T1000 (cell line): ENCODE data around the gene ARHGAP32.
"Not testable (repeated sequence)": the region's sequence is repeated elsewhere in the genome, so short reads cannot be mapped to it uniquely, and the experiment has no call there.

ENCODE experiments used
- DNase-seq: peaks from one replicate; lab custom pipeline; 2025; ENCODE audit warnings: mixed read lengths; lab: John Stamatoyannopoulos, UW

ARHGAP32 gene

GRCh38 chr11:128933481-128934178 lies 258.5 kb downstream of the ARHGAP32 start:
- no peak for DNase-seq

- DNase-seq, result no peak
Observed at GRCh38 chr11:128931668-128932067, 260.5 kb downstream of the ARHGAP32 start.

GRCh38 chr11:128931066-128931465 lies 261.1 kb downstream of the ARHGAP32 start:
- no peak for DNase-seq

- DNase-seq, result no peak
Observed at GRCh38 chr11:128929991-128930390, 262.1 kb downstream of the ARHGAP32 start.

- no peak for DNase-seq
Observed at GRCh38 chr11:128929468-128929867, 262.7 kb downstream of the ARHGAP32 start.

GRCh38 chr11:128928400-128928799 lies 263.7 kb downstream of the ARHGAP32 start:
- no peak for DNase-seq

- DNase-seq, result no peak
Observed at GRCh38 chr11:128927683-128928336, 264.3 kb downstream of the ARHGAP32 start.

GRCh38 chr11:128927108-128927461 lies 265.0 kb downstream of the ARHGAP32 start:
- no peak for DNase-seq

GRCh38 chr11:128926437-128927107 lies 265.6 kb downstream of the ARHGAP32 start:
- no peak for DNase-seq

- no peak for DNase-seq
Observed at GRCh38 chr11:128926000-128926399, 266.1 kb downstream of the ARHGAP32 start.

GRCh38 chr11:128925250-128925600 lies 266.9 kb downstream of the ARHGAP32 start:
- no peak for DNase-seq

GRCh38 chr11:128924510-128925249 lies 267.4 kb downstream of the ARHGAP32 start:
- DNase-seq, result no peak

GRCh38 chr11:128924104-128924503 lies 268.0 kb downstream of the ARHGAP32 start:
- DNase-seq, result no peak

- DNase-seq, result no peak
Observed at GRCh38 chr11:128921793-128922192, 270.3 kb downstream of the ARHGAP32 start.

- DNase-seq, result no peak
Observed at GRCh38 chr11:128920666-128921065, 271.5 kb downstream of the ARHGAP32 start.

GRCh38 chr11:128919635-128920034 lies 272.5 kb downstream of the ARHGAP32 start:
- not testable (repeated sequence) for DNase-seq

- no peak for DNase-seq
Observed at GRCh38 chr11:128919216-128919615, 272.9 kb downstream of the ARHGAP32 start.

GRCh38 chr11:128917144-128917724 lies 274.9 kb downstream of the ARHGAP32 start:
- no peak for DNase-seq

- DNase-seq, result no peak
Observed at GRCh38 chr11:128916681-128917080, 275.4 kb downstream of the ARHGAP32 start.

GRCh38 chr11:128916037-128916572 lies 276.0 kb downstream of the ARHGAP32 start:
- DNase-seq, result no peak

- DNase-seq, result no peak
Observed at GRCh38 chr11:128915149-128915521, 277.0 kb downstream of the ARHGAP32 start.
